Activated CD8-positive, alpha-beta T cell treated with anti-CD3 and anti-CD28 coated beads, Interleukin-2, amount 10 ng/mL, durations not matched to agents 7 days and 5 days (primary cell): Measurements from ENCODE around the gene OSBPL3. TPM values are rescaled to one million over a fixed set of nuclear protein-coding genes. Genes with fewer than 3 reads are reported as not detected.
A peak's percentile ranks its signal among the peaks of the same experiment; 100 is the strongest.

ENCODE experiments used
- ATAC-seq: fragments of 150-1000 bp; cut with Tn5 transposase; one replicate; pipeline ENCODE4 v1.10.0; 2021; ENCODE audit warnings: moderate library complexity
- CTCF ChIA-PET: fragments of 350-600 bp; sonication (Branson Sonifier 250); formaldehyde crosslinking; loops from one replicate; lab custom pipeline; 2021; ENCODE audit warnings: antibody characterized with exemption; lab: Charles Lee
- POLR2A ChIA-PET: fragments of 350-600 bp; sonication (Branson Sonifier 250); formaldehyde crosslinking; loops from one replicate; lab custom pipeline; 2021; ENCODE audit warnings: antibody characterized with exemption; lab: Charles Lee
- DNase-seq: peaks from one replicate; pipeline ENCODE4 v3.0.0-alpha.2; 2020
- H3K27ac Mint-ChIP-seq: one replicate; pipeline ENCODE4 v1.8.0; 2021; ENCODE audit warnings: mild to moderate bottlenecking, mixed read lengths
- H3K27me3 Mint-ChIP-seq: one replicate; pipeline ENCODE4 v1.8.0; 2021; ENCODE audit warnings: low read depth, mixed read lengths
- H3K36me3 Mint-ChIP-seq: one replicate; pipeline ENCODE4 v1.8.0; 2021; ENCODE audit warnings: low read depth, mixed read lengths
- H3K4me1 Mint-ChIP-seq: one replicate; pipeline ENCODE4 v1.8.0; 2021; ENCODE audit warnings: low read depth, mixed read lengths
- H3K4me3 Mint-ChIP-seq: one replicate; pipeline ENCODE4 v1.8.0; 2021; ENCODE audit warnings: mild to moderate bottlenecking, mixed read lengths
- H3K9me3 Mint-ChIP-seq: one replicate; pipeline ENCODE4 v1.8.0; 2022; ENCODE audit warnings: mixed read lengths; ENCODE audit not compliant: insufficient read depth
- total RNA-seq, 2 experiments: library from RNA; stranded (reverse); gene quantifications; one replicate each; pipeline ENCODE4 v1.2.3, GENCODE V29; 2021

OSBPL3 gene
- total RNA-seq, 2 experiments from 2014 or later, result 73.0 to 83.0 TPM

GRCh38 chr7:24968165-24968564, 11.8 kb downstream of the OSBPL3 start:
- DNase-seq, result no peak
- Mint-ChIP-seq H3K9me3 (no peaks in the 10 kb centered on the region), H3K4me3 (no peak overlapping the region), H3K27me3 (no peaks in the 10 kb centered on the region), H3K4me1 (peaks cover 83% of the 10 kb centered on the region), H3K27ac (no peak overlapping the region), H3K36me3 (peaks cover 24% of the 10 kb centered on the region)
- POLR2A ChIA-PET, result interaction anchor here (5.0 kb wide), 1 partner anchor 12 kb away, joined by 34 read pairs; the partner anchor contains the start of gene OSBPL3
- CTCF ChIA-PET, result interaction anchor here (2.8 to 3.6 kb wide), 2 partner anchors 11 to 147 kb away, joined by 10 to 27 read pairs; partner anchors contain the start of gene OSBPL3
- no peak for ATAC-seq

DNA sequence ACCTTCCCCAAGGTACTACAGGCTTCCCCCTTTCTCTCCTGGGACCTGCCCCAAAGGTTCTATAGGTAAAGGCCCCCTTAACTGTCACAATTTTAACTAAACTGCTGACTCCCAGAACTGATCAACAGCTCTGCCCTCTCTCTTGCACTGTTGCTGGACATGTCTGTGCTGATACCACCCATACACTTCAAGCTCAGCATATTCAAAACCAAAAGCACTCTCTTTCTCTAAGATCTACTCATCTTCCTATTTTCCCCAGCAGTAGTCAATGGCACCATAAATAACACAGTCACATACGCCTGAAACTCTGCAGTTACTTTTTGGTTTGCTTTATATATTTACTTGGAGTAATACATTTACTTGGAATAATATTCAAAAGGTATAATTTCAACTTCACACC, 12.3 kb downstream of the OSBPL3 start:
- ATAC-seq (no peak), DNase-seq (no peak)
- Mint-ChIP-seq H3K27me3 (no peaks in the 10 kb centered on the region), H3K36me3 (peaks cover 21% of the 10 kb centered on the region), H3K4me1 (peaks cover 82% of the 10 kb centered on the region), H3K27ac (peak overlapping the region; percentile 4), H3K4me3 (no peak overlapping the region), H3K9me3 (no peaks in the 10 kb centered on the region)
- CTCF ChIA-PET, result interaction anchor here (2.8 to 3.6 kb wide), 2 partner anchors 11 to 146 kb away, joined by 10 to 27 read pairs; partner anchors contain the start of gene OSBPL3
- POLR2A ChIA-PET, result interaction anchor here (5.0 kb wide), 1 partner anchor 12 kb away, joined by 34 read pairs; the partner anchor contains the start of gene OSBPL3

DNA sequence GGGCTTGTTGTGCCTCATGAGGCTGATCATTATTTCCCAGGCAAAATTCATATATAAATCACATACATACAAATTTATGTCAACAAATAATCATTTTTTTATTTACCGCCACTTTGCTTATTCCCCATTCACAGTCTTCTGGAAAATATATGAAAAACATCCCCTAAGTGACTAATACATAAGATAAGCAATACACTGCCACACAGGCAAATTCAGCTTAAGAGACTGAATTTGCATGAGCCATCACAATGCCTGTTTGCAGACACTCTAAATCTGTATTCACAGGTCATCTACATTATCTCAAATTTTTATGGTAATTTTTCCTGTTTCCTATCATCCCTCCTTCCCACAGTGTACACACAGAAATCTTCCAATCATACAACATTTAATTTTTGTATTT, 13.2 kb downstream of the OSBPL3 start:
- ChIA-PET POLR2A (interaction anchor here (0.9 to 5.0 kb wide), 2 partner anchors 13 to 146 kb away, joined by 3 to 34 read pairs; partner anchors contain the start of gene OSBPL3), CTCF (interaction anchor here (1.0 to 3.6 kb wide), 10 partner anchors 12 to 154 kb away, joined by 3 to 27 read pairs (median 6); partner anchors contain the start of gene OSBPL3)
- H3K4me3 Mint-ChIP-seq, result no peak overlapping the region
- H3K36me3 Mint-ChIP-seq, result peaks cover 17% of the 10 kb centered on the region
- peaks cover 81% of the 10 kb centered on the region for H3K4me1 Mint-ChIP-seq
- no peak overlapping the region for H3K27ac Mint-ChIP-seq
- ATAC-seq (no peak), DNase-seq (no peak)
- H3K9me3 Mint-ChIP-seq, result no peaks in the 10 kb centered on the region
- H3K27me3 Mint-ChIP-seq, result no peaks in the 10 kb centered on the region

GRCh38 chr7:24965831-24966708, 13.9 kb downstream of the OSBPL3 start:
- Mint-ChIP-seq H3K4me1 (peaks cover 79% of the 10 kb centered on the region), H3K36me3 (peaks cover 18% of the 10 kb centered on the region), H3K4me3 (peak overlapping the region; percentile 19), H3K27me3 (no peaks in the 10 kb centered on the region), H3K9me3 (no peaks in the 10 kb centered on the region), H3K27ac (peak overlapping the region; percentile 82)
- ATAC-seq (peak; percentile 81), DNase-seq (peak; percentile 59)
- ChIA-PET CTCF (interaction anchor here (0.8 to 3.6 kb wide), 14 partner anchors 13 to 154 kb away, joined by 3 to 27 read pairs (median 4); partner anchors contain the start of gene OSBPL3), POLR2A (interaction anchor here (0.9 to 5.0 kb wide), 4 partner anchors 14 to 145 kb away, joined by 3 to 34 read pairs (median 3); partner anchors contain the start of gene OSBPL3)

DNA sequence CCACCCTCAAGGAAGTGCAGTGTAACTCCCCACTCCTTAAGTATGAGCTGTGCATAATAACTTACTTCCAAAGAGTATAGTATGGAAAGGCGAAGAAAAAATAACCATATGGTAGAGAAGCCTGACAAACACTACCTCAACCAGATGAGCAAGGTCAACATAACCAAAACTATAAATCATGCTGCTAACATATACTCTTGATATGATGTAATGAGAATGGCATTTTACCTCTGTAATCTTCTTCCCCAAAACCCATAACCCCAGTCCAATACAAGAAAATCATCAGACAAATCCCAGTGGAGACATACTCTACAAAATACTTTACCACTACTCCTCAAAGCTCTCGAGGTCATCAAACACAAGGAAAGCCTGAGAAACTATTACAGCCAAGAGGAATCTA, 15.8 kb downstream of the OSBPL3 start:
- peaks cover 83% of the 10 kb centered on the region for H3K4me1 Mint-ChIP-seq
- POLR2A ChIA-PET, result interaction anchor here (5.0 kb wide), 1 partner anchor 16 kb away, joined by 34 read pairs; the partner anchor contains the start of gene OSBPL3

GRCh38 chr7:24963218-24963617, 16.8 kb downstream of the OSBPL3 start:
- Mint-ChIP-seq H3K36me3 (peaks cover 31% of the 10 kb centered on the region), H3K9me3 (no peaks in the 10 kb centered on the region), H3K4me1 (peaks cover 84% of the 10 kb centered on the region), H3K27me3 (no peaks in the 10 kb centered on the region), H3K27ac (no peak overlapping the region), H3K4me3 (no peak overlapping the region)
- peak; percentile 26 for ATAC-seq
- ChIA-PET POLR2A (interaction anchor here (1.1 to 1.3 kb wide), 2 partner anchors 14 to 16 kb away, joined by 3 to 5 read pairs; no protein-coding TSS in a partner anchor), CTCF (interaction anchor here (0.9 to 2.1 kb wide), 4 partner anchors 15 to 151 kb away, joined by 3 to 7 read pairs (median 3); no protein-coding TSS in a partner anchor)
- peak; percentile 43 for DNase-seq

More for the DNA sequence above, 15.8 kb downstream of the OSBPL3 start:
- H3K36me3 Mint-ChIP-seq, result peaks cover 26% of the 10 kb centered on the region
- DNase-seq (no peak), ATAC-seq (no peak)
- H3K27me3 Mint-ChIP-seq, result no peaks in the 10 kb centered on the region
- CTCF ChIA-PET, result interaction anchor here (0.7 to 2.1 kb wide), 6 partner anchors 15 to 152 kb away, joined by 3 to 7 read pairs (median 5); no protein-coding TSS in a partner anchor
- H3K4me3 Mint-ChIP-seq, result no peak overlapping the region
- no peaks in the 10 kb centered on the region for H3K9me3 Mint-ChIP-seq
- no peak overlapping the region for H3K27ac Mint-ChIP-seq

- no peak overlapping the region for H3K4me3 Mint-ChIP-seq
- peaks cover 79% of the 10 kb centered on the region for H3K4me1 Mint-ChIP-seq
- POLR2A ChIA-PET, result interaction anchor here (1.1 to 1.3 kb wide), 2 partner anchors 13 to 17 kb away, joined by 3 to 5 read pairs; no protein-coding TSS in a partner anchor
- no peak for ATAC-seq
- no peak for DNase-seq
- CTCF ChIA-PET, result interaction anchor here (0.9 to 1.0 kb wide), 2 partner anchors 136 to 150 kb away, joined by 3 read pairs; no protein-coding TSS in a partner anchor
- H3K9me3 Mint-ChIP-seq, result no peaks in the 10 kb centered on the region
- peaks cover 31% of the 10 kb centered on the region for H3K36me3 Mint-ChIP-seq
- no peak overlapping the region for H3K27ac Mint-ChIP-seq
- H3K27me3 Mint-ChIP-seq, result no peaks in the 10 kb centered on the region
These were observed 17.5 kb downstream of the OSBPL3 start for GRCh38 chr7:24962418-24962962.

- ChIA-PET CTCF (interaction anchor here (0.8 to 1.6 kb wide), 5 partner anchors 12 to 148 kb away, joined by 3 to 4 read pairs (median 3); partner anchors contain the start of gene OSBPL3), POLR2A (interaction anchor here (1.1 kb wide), 1 partner anchor 39 kb away, joined by 4 read pairs; no protein-coding TSS in a partner anchor)
- Mint-ChIP-seq H3K36me3 (peaks cover 33% of the 10 kb centered on the region), H3K27ac (no peak overlapping the region), H3K4me1 (peaks cover 60% of the 10 kb centered on the region), H3K9me3 (no peaks in the 10 kb centered on the region), H3K27me3 (no peaks in the 10 kb centered on the region), H3K4me3 (no peak overlapping the region)
- no peak for DNase-seq
- no peak for ATAC-seq
These were observed 20.1 kb downstream of the OSBPL3 start for GRCh38 chr7:24959735-24960485.

GRCh38 chr7:24958399-24958798, 21.6 kb downstream of the OSBPL3 start:
- H3K27ac Mint-ChIP-seq, result no peak overlapping the region
- H3K27me3 Mint-ChIP-seq, result no peaks in the 10 kb centered on the region
- DNase-seq (no peak), ATAC-seq (no peak)
- peaks cover 50% of the 10 kb centered on the region for H3K4me1 Mint-ChIP-seq
- CTCF ChIA-PET, result no interaction called here
- H3K9me3 Mint-ChIP-seq, result no peaks in the 10 kb centered on the region
- peaks cover 27% of the 10 kb centered on the region for H3K36me3 Mint-ChIP-seq
- no peak overlapping the region for H3K4me3 Mint-ChIP-seq
- POLR2A ChIA-PET, result no interaction called here

DNA sequence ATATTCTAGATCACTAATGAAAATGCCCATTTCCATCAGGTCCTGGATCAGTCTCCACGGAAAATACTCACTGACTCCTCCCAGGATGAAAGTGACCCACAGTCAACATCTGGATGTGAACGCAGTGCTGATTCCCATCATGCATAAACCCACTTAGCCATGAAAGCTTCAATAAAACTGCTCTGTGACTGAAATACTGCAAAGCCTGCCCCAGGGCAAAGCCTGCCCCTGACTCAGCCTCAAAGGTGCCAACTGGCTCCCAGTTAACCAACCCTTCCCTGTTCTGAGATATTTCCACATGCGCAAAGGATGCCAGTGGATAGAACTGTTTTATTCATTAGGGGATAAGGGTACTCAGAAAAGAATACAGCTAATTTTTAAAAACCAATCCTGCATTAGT, 24.0 kb downstream of the OSBPL3 start:
- Mint-ChIP-seq H3K36me3 (peaks cover 23% of the 10 kb centered on the region), H3K4me3 (no peak overlapping the region), H3K9me3 (no peaks in the 10 kb centered on the region), H3K27ac (no peak overlapping the region), H3K27me3 (no peaks in the 10 kb centered on the region), H3K4me1 (peaks cover 36% of the 10 kb centered on the region)
- DNase-seq (no peak), ATAC-seq (no peak)
- CTCF ChIA-PET, result interaction anchor here (1.1 kb wide), 1 partner anchor 9 kb away, joined by 3 read pairs; no protein-coding TSS in a partner anchor
- POLR2A ChIA-PET, result interaction anchor here (0.6 to 1.0 kb wide), 2 partner anchors 45 to 162 kb away, joined by 3 read pairs; no protein-coding TSS in a partner anchor
